MM.1S (cell line): ENCODE results near the gene HCRTR1.

Source experiments
- DNase-seq: peaks from one replicate; pipeline ENCODE4 v3.0.0-alpha.2; 2015
- H2AFZ ChIP-seq: fragments of 300-600 bp; sonication (generic); 2 replicates; pipeline ENCODE4 v1.6.0; 2016; ENCODE audit warnings: antibody characterized with exemption, low read length
- H3F3A ChIP-seq: fragments of 300-600 bp; sonication (generic); 2 replicates; pipeline ENCODE4 v1.6.1; 2016; ENCODE audit warnings: mild to moderate bottlenecking, antibody characterized with exemption, low read length, moderate library complexity, mixed read lengths; ENCODE audit not compliant: insufficient read depth
- H3K27ac ChIP-seq: fragments of 300-600 bp; sonication (generic); 2 replicates; pipeline ENCODE4 v1.5.1; 2016; ENCODE audit warnings: mild to moderate bottlenecking, low read length
- H3K27me3 ChIP-seq: fragments of 300-600 bp; sonication (generic); replicated peaks from 2 replicates; pipeline ENCODE4 v1.6.0; 2016; ENCODE audit warnings: low read length; ENCODE audit not compliant: insufficient read depth
- H3K36me3 ChIP-seq: fragments of 300-600 bp; sonication (generic); replicated peaks from 2 replicates; pipeline ENCODE4 v1.6.1; 2016; ENCODE audit warnings: mild to moderate bottlenecking, low read length, mixed read lengths; ENCODE audit not compliant: insufficient read depth
- H3K4me1 ChIP-seq: fragments of 300-600 bp; sonication (generic); 2 replicates; pipeline ENCODE4 v1.6.1; 2016; ENCODE audit warnings: low read length, mixed read lengths
- H3K4me2 ChIP-seq: fragments of 300-600 bp; sonication (generic); 2 replicates; pipeline ENCODE4 v1.6.0; 2016; ENCODE audit warnings: low read depth, low read length
- H3K4me3 ChIP-seq: fragments of 300-600 bp; sonication (generic); 2 replicates; pipeline ENCODE4 v1.5.1; 2016; ENCODE audit warnings: low read length, mixed read lengths
- H3K79me2 ChIP-seq: fragments of 300-600 bp; sonication (generic); 2 replicates; pipeline ENCODE4 v1.6.1; 2016; ENCODE audit warnings: mixed run types, low read length, mixed read lengths
- H3K9ac ChIP-seq: fragments of 300-600 bp; sonication (generic); 2 replicates; pipeline ENCODE4 v1.6.1; 2016; ENCODE audit warnings: low read length, mixed read lengths
- H3K9me2 ChIP-seq: fragments of 300-600 bp; sonication (generic); replicated peaks from 2 replicates; pipeline ENCODE4 v1.6.1; 2016; ENCODE audit warnings: mild to moderate bottlenecking, low read length, mixed read lengths; ENCODE audit not compliant: insufficient read depth
- H3K9me3 ChIP-seq: fragments of 300-600 bp; sonication (generic); replicated peaks from 2 replicates; pipeline ENCODE4 v1.6.1; 2016; ENCODE audit warnings: mild to moderate bottlenecking, low read length, mixed read lengths; ENCODE audit not compliant: insufficient read depth
- H4K20me1 ChIP-seq: fragments of 300-600 bp; sonication (generic); 2 replicates; pipeline ENCODE4 v1.6.1; 2016; ENCODE audit warnings: mild to moderate bottlenecking, low read length, moderate library complexity, mixed read lengths; ENCODE audit not compliant: insufficient read depth
- CTCF ChIP-seq: fragments of 300-600 bp; sonication (generic); IDR thresholded peaks from 2 replicates; pipeline ENCODE4 v1.5.1; 2016; ENCODE audit warnings: antibody characterized with exemption, low read length, mixed read lengths
- EZH2 ChIP-seq: fragments of 300-600 bp; sonication (generic); optimal IDR thresholded peaks from 2 replicates; pipeline ENCODE3; 2017; ENCODE audit warnings: low read depth, mild to moderate bottlenecking, antibody characterized with exemption, low read length, mixed read lengths
- EZH2phosphoT487 ChIP-seq: fragments of 300-600 bp; sonication (generic); IDR thresholded peaks from 2 replicates; pipeline ENCODE4 v1.6.1; 2018; ENCODE audit warnings: antibody characterized with exemption, low read length

Gene HCRTR1

GRCh38 chr1:31621847-31622730, 4.6 kb downstream of the HCRTR1 start:
- Histone ChIP-seq H3K36me3 (no peaks in the 10 kb centered on the region), H3K9me2 (no peaks in the 10 kb centered on the region), H3K9ac (no peak overlapping the region), H3F3A (no peaks in the 10 kb centered on the region), H3K79me2 (no peaks in the 10 kb centered on the region), H3K27me3 (peaks cover 11% of the 10 kb centered on the region), H2AFZ (no peak overlapping the region), H3K9me3 (no peaks in the 10 kb centered on the region), H4K20me1 (no peaks in the 10 kb centered on the region), H3K4me3 (no peak overlapping the region), H3K27ac (no peak overlapping the region), H3K4me2 (no peak overlapping the region), H3K4me1 (no peaks in the 10 kb centered on the region)
- no peak for DNase-seq
- no peak for TF ChIP-seq EZH2phosphoT487

- no peak overlapping the region for H3K4me2 ChIP-seq
- no peaks in the 10 kb centered on the region for H3K9me3 ChIP-seq
- no peak overlapping the region for H3K27ac ChIP-seq
- TF ChIP-seq CTCF (no peak), EZH2phosphoT487 (no peak), EZH2 (no peak)
- H3K36me3 ChIP-seq: no peaks in the 10 kb centered on the region
- H3K27me3 ChIP-seq: 0 out of 2 replicates have a peak, but pooled peaks cover 7% of the 10 kb centered on the region
- H4K20me1 ChIP-seq: no peaks in the 10 kb centered on the region
- no peaks in the 10 kb centered on the region for H3F3A ChIP-seq
- H3K79me2 ChIP-seq: no peaks in the 10 kb centered on the region
- H3K4me1 ChIP-seq: no peaks in the 10 kb centered on the region
- no peak overlapping the region for H2AFZ ChIP-seq
- no peak overlapping the region for H3K4me3 ChIP-seq
- no peaks in the 10 kb centered on the region for H3K9me2 ChIP-seq
- no peak for DNase-seq
- no peak overlapping the region for H3K9ac ChIP-seq
Measured at GRCh38 chr1:31623365-31623764, 5.9 kb downstream of the HCRTR1 start.

GRCh38 chr1:31624309-31624708, 6.8 kb downstream of the HCRTR1 start:
- Histone ChIP-seq H4K20me1 (no peaks in the 10 kb centered on the region), H3K9me2 (no peaks in the 10 kb centered on the region), H2AFZ (no peak overlapping the region), H3K4me3 (no peak overlapping the region), H3K79me2 (no peaks in the 10 kb centered on the region), H3K36me3 (no peaks in the 10 kb centered on the region), H3K27me3 (no peaks in the 10 kb centered on the region), H3K27ac (no peak overlapping the region), H3K4me1 (no peaks in the 10 kb centered on the region), H3F3A (no peaks in the 10 kb centered on the region), H3K9ac (no peak overlapping the region), H3K4me2 (no peak overlapping the region), H3K9me3 (no peaks in the 10 kb centered on the region)
- TF ChIP-seq CTCF: no peak
- TF ChIP-seq EZH2: no peak
- TF ChIP-seq EZH2phosphoT487: no peak
- no peak for DNase-seq
